NCI-H187 treated with DMSO at 0.1 percent for 48 hours (cell line): ENCODE results near the gene MTHFD1L.

ENCODE experiments used
- DNase-seq: peaks from one replicate; lab custom pipeline; 2025; lab: John Stamatoyannopoulos, UW

Gene MTHFD1L

DNA sequence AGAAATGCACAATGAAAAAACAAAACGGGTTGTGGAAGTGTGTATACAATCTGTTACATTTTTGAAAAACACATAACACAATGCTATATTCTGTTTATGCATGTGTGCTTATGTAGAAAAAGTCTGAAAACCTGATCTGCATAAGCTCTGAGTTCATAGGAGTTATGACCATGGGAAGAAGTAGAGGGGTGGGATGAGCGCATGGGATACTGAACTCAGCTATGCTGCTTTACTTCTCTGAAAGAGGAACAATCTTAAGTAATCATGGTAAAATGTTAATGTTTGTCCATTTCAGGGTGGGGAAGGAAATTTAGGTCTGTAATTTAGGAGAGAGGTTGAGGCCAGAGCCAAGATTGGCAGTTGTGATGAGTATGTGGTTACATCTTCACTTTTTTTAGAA, 126.8 kb downstream of the MTHFD1L start:
- DNase-seq = no peak

DNA sequence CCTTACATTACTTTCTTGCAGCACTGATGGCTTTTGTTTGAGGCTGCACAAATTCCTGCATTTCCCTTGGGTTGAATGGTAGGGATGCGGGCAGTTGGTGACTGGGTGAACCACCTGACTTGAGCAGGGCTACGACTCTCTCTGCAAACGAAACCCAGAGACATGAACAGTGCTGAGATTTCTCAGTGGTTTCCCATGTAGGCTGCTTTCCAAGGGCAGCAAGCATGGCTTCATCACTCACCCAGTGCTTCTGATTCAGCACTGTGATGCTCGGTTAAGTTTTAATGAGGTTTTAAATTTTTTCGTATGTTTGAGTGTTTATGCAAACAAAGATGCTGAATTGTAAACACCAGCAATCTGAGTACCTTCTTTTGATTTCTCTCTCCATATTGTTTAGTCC, 127.2 kb downstream of the MTHFD1L start:
- no peak for DNase-seq

DNA sequence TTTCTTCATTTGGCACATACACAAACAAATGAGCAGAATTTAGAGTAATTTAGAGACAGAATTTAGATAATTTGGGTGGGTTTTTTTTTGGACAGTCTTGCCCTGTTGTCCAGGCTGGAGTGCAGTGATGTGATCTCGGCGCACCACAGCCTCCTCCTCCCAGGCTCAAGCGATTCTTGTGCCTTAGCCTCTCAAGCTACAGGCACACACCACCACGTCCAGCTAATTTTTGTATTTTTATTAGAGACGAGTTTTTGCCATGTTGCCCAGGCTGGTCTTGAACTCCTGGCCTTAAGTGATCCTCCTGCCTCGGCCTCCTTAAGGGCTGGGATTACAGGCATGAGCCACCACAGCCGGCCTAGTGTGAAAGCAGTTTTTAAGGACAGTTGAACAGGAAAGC, 127.8 kb downstream of the MTHFD1L start:
- DNase-seq = no peak

DNA sequence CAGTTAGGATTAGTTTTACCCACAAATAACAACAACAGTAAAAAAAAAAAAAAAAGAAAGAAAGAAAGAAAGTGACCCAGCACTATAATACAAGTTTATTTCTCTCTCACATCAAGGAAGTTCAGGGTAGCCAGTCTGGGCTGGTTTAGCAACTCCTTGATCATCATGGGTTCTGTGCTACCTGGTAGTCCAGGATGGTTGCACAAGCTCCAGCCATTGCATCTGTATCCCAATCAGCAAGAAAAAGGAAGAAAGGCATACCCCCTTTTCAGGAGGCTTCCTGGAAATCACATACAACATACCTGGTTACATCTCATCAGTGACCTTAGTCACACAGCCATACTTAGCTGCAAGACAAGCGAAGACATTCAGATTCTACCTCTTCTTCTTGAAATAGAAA, 128.5 kb downstream of the MTHFD1L start:
- no peak for DNase-seq

DNA sequence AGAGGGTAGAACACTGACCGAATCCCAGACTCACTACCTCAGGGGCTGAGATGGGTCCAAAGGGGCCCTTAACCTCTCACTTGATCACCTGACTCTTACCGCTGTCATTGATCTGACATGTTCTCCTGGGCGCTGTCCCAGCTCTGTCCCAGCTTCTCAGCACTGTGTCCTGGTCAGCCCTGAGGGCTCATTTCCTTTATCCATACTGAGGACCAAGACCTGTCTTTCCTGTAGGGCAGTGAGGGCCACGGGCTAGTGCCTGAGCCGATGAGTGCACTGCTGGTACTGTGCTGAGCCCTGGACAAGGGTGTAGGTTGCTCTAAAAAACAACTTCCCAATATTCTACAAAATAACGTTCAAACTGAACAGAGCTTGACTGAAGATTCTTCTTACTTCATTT, 131.5 kb downstream of the MTHFD1L start:
- no peak for DNase-seq

DNA sequence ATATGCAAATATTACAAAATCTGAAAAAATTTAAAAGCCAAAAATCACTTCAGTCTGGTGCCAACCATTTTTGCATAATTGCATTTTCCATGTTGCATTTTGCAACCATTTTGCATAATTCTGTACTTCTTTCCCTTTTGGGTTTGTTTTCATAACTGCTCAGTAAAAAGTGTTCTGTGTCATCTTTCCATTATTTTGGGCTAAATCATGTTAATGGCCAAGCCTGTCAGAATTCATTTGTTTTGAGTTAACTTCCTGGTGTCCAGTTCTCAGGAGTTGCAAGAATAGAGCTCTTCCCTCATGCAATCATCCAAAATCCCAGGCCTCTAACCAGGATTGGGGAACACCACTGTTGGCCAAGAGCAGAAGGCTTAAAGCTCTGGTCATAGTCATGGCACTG, 133.6 kb downstream of the MTHFD1L start:
- no peak for DNase-seq

DNA sequence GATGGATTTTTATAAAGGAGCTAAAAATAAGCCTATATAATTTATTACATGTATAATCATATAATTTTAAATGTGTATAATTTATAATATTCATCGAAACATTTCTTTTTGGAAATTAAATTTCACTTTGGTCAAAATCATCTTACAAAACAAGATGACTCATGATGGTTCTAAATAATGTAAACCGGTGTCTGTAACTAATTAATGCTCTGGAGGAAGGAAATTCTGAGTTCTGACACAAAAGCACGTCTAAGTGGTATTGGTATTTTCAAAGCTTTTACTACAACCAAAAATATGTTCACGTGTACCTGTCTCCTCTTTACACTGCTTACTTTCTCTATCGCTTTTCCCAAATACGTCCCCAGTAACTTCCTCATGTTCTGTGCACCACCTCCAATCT, 134.1 kb downstream of the MTHFD1L start:
- DNase-seq = no peak

- no peak for DNase-seq
Observed at GRCh38 chr6:151001387-151002056, 136.0 kb downstream of the MTHFD1L start.

- DNase-seq = no peak
Observed at GRCh38 chr6:151002057-151002450, 136.6 kb downstream of the MTHFD1L start.

GRCh38 chr6:151002491-151002935, 137.0 kb downstream of the MTHFD1L start:
- DNase-seq = no peak

GRCh38 chr6:151004383-151005024, 139.0 kb downstream of the MTHFD1L start:
- no peak for DNase-seq

DNA sequence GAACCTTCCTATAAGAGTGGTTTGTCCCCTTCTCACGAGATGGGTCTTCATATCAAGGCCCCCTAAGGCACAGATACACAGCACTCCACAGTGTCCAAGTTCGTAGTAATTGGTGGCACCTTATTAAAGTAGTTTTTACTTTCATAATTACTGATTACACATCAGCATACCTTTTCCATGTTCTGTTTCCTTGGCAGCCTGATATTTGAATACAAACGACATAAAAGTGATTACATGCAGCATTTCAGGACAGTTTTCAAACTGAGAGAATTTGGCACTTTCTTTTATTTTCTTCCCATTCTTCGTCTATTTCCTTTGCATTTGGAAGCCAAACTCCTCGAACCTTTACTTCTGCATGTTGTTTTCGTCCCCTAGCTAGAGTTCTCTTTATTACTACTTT, 139.7 kb downstream of the MTHFD1L start:
- no peak for DNase-seq

DNA sequence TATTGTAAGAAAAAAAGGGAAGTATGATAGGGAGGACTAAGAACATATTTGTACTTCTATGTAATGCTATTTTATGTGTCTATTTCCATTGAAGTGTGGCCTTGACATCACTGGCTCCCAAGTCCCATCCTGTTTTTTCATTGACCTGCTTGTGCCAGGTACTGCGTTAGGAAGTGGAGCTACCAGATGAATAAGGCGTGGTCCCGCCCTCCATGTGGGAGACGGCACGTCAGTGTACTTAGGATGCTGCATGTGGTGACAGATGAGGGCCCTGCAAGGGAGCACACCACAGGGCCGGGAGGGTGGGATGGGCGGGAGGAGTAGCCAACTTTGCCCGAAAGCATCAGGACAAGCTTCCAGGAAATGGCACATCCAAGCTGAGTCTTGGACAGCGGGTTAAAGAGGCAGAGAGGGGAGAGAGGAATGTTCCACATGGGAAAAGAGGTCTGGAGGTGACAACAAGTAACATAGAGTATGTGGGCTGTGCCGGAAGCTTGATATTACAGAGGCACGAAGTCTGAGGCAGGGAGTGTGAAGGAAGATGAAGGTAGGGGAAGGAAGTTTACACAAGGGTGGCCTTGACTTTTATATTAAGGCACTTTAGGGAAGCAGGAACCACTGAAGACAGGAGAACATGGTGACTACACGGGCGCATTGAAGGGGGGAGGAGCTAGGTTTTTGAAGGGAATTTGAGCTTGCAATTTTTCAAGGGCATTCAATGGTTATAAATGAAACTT, 140.6 kb downstream of the MTHFD1L start:
- no peak for DNase-seq

DNA sequence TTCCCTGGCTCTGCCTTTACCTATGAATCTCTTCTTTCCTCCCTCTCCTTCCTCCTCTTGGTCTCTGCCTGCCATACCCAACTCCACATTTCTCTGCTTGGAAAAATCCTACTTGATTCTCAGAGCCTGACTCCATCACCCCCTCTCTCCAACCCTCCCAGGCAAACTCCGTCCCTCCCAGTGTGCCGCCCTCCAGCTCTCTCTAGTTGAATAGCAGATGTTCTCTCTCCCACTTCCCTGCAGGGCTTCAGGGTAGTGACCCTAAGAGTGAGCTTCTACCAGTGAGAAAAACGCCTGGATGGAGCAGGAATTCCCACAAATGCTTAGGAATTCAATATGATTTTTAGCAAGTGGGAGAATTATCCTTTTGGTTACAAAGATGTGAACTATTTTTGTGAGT, 141.6 kb downstream of the MTHFD1L start:
- no peak for DNase-seq

DNA sequence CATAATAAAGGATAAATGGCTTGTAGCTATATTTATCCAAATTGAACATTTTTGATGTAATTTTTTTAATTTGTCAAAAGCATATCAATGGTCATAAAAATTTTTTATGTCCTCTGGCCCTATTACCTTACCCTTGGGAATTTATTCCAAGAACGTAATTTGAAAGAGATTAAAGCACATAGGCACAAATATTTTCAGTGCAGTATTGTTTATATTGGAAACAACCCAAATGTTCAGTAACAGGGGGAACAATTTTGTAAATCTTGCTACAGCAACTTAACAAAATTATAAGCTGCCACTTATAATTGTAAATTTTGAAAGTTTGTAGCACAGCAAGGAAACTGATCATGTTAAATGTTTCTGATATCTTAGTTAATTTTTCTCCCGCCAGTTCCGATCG, 142.4 kb downstream of the MTHFD1L start:
- no peak for DNase-seq

DNA sequence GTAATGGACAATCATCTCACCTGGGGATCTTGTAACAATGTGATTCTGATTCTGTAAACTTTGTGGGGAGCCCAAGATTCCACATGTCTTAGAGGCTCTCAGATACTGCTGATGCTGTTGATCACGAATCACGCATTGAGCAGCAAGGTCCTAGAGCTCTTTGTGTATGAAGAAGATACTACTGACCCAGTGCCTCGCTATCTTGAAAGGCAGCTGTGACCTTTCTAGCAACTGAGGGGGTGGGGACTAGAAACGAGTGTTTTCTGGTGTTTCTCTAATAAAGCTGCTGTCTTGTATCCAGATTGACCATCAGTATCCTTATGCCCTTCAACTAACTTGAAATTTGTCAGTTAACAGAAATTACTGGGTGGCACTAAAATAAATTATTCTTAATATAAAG, 142.9 kb downstream of the MTHFD1L start:
- no peak for DNase-seq

DNA sequence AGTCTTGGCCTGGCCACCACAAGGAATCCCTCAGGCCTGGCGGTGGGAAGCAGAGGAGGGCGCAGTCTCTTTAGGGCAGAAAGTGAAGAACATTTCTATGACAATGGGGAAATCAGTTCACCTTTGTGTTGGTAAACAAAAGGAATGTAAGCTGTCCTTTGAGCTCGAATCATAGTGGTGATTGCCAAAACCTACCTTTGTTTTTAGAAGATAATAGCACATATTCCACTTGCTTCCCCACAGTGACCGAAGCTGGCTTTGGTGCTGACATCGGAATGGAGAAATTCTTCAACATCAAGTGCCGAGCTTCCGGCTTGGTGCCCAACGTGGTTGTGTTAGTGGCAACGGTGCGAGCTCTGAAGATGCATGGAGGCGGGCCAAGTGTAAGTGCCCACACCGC, 144.1 kb downstream of the MTHFD1L start:
- no peak for DNase-seq

GRCh38 chr6:151010071-151010470, 144.6 kb downstream of the MTHFD1L start:
- DNase-seq = no peak

- DNase-seq = no peak
Observed at GRCh38 chr6:151012321-151013294, 147.1 kb downstream of the MTHFD1L start.

- DNase-seq = peak; percentile 47
Observed at GRCh38 chr6:151014404-151015100, 149.1 kb downstream of the MTHFD1L start.

DNA sequence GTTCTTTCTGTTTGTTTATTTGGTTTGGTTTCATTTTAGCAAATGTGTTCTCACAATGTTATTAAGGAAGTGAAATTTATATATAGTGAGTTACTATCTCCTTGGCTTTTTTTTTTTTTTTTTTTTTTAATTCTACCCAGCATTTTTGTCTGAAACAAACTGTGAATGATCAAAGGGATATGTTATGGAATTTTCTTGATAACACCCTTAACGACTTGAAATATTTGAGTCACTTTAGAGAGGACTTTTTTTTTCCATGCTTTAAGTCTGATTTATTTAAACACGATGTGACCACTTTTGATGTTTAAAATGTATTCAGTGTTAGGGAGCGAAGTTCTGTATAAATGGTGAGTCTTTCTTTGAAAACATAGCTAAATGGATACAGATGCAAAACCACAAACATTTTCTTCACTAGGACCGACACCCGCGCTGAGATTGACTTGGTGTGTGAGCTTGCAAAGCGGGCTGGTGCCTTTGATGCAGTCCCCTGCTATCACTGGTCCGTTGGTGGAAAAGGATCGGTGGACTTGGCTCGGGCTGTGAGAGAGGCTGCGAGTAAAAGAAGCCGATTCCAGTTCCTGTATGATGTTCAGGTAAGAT, 149.7 kb downstream of the MTHFD1L start:
- no peak for DNase-seq
